Calu3 (cell line): ENCODE measurements around the gene ACSL3. TPM values are rescaled to one million over a fixed set of nuclear protein-coding genes. Genes with fewer than 3 reads are reported as not detected.

Experiments used
- BruUV-seq: library from RNA; stranded (reverse); fragments of 400-500 nt; replicated peaks from 2 replicates; lab custom pipeline; 2021; lab: Mats Ljungman, UMichigan
- CTCF ChIA-PET: fragments of 300-600 bp; sonication (Branson Sonifier 250); formaldehyde crosslinking; loops from one replicate; lab custom pipeline; 2022; ENCODE audit warnings: antibody characterized with exemption; lab: Charles Lee
- DNase-seq: peaks from one replicate; pipeline ENCODE4 v3.0.0; 2022
- H3K27ac Mint-ChIP-seq: one replicate; pipeline ENCODE4 v1.8.0; 2022; ENCODE audit warnings: mixed read lengths; ENCODE audit not compliant: unreplicated experiment
- H3K27me3 Mint-ChIP-seq: one replicate; pipeline ENCODE4 v1.8.0; 2022; ENCODE audit warnings: mixed read lengths; ENCODE audit not compliant: unreplicated experiment
- H3K36me3 Mint-ChIP-seq: one replicate; pipeline ENCODE4 v1.8.0; 2022; ENCODE audit warnings: mild to moderate bottlenecking, moderate library complexity, mixed read lengths; ENCODE audit not compliant: insufficient read depth, unreplicated experiment
- H3K4me1 Mint-ChIP-seq: one replicate; pipeline ENCODE4 v1.8.0; 2022; ENCODE audit warnings: mild to moderate bottlenecking, low read depth, mixed read lengths; ENCODE audit not compliant: unreplicated experiment
- H3K4me3 Mint-ChIP-seq: one replicate; pipeline ENCODE4 v1.8.0; 2022; ENCODE audit warnings: mild to moderate bottlenecking, low read depth, moderate library complexity, mixed read lengths; ENCODE audit not compliant: unreplicated experiment
- H3K9me3 Mint-ChIP-seq: one replicate; pipeline ENCODE4 v1.8.0; 2022; ENCODE audit warnings: low read depth, mixed read lengths; ENCODE audit not compliant: unreplicated experiment
- CTCF ChIP-seq: fragments of 200-600 bp; IDR thresholded peaks from one replicate; pipeline ENCODE4 v1.8.0; 2022; ENCODE audit warnings: antibody characterized with exemption; ENCODE audit not compliant: unreplicated experiment
- intact Hi-C: fragments of 100-400 bp; cut with micrococcal nuclease; formaldehyde crosslinking; loops from one replicate; pipeline ENCODE4 v1.10.0; 2022; ENCODE audit not compliant: unreplicated experiment
- total RNA-seq: library from RNA; stranded (reverse); gene quantifications from 2 replicates; pipeline ENCODE4 v1.2.3, GENCODE V29; 2022

The ACSL3 gene
- total RNA-seq, 1 experiment from 2014 or later: 167 TPM

GRCh38 chr2:222943820-222944219 lies 83.0 kb downstream of the ACSL3 start:
- peaks cover 29% of the 10 kb centered on the region for H3K4me1 Mint-ChIP-seq
- H3K4me3 Mint-ChIP-seq: peak overlapping the region; percentile 11
- H3K9me3 Mint-ChIP-seq: no peaks in the 10 kb centered on the region
- intact Hi-C loops: no loop called here
- peak overlapping the region; percentile 33 for H3K27ac Mint-ChIP-seq
- no peak for DNase-seq
- H3K36me3 Mint-ChIP-seq: peaks cover 21% of the 10 kb centered on the region
- TF ChIP-seq CTCF: no peak
- H3K27me3 Mint-ChIP-seq: no peaks in the 10 kb centered on the region
- no TSS peak for BruUV-seq
- CTCF ChIA-PET: no interaction called here

- Mint-ChIP-seq H3K27ac (peak overlapping the region; percentile 33), H3K4me3 (no peak overlapping the region), H3K9me3 (no peaks in the 10 kb centered on the region), H3K4me1 (peaks cover 23% of the 10 kb centered on the region), H3K36me3 (peaks cover 21% of the 10 kb centered on the region), H3K27me3 (no peaks in the 10 kb centered on the region)
- no peak for DNase-seq
- no peak for TF ChIP-seq CTCF
- CTCF ChIA-PET: no interaction called here
- no TSS peak for BruUV-seq
- intact Hi-C loops: no loop called here
Observed at GRCh38 chr2:222944552-222944951, 83.7 kb downstream of the ACSL3 start.

- peaks cover 23% of the 10 kb centered on the region for H3K4me1 Mint-ChIP-seq
- DNase-seq: no peak
- intact Hi-C loops: no loop called here
- no peaks in the 10 kb centered on the region for H3K27me3 Mint-ChIP-seq
- TF ChIP-seq CTCF: no peak
- CTCF ChIA-PET: no interaction called here
- H3K36me3 Mint-ChIP-seq: peaks cover 21% of the 10 kb centered on the region
- no peaks in the 10 kb centered on the region for H3K9me3 Mint-ChIP-seq
- no peak overlapping the region for H3K27ac Mint-ChIP-seq
- H3K4me3 Mint-ChIP-seq: no peak overlapping the region
- no TSS peak for BruUV-seq
Observed at GRCh38 chr2:222944971-222945740, 84.3 kb downstream of the ACSL3 start.

- no peaks in the 10 kb centered on the region for H3K27me3 Mint-ChIP-seq
- DNase-seq: no peak
- H3K4me1 Mint-ChIP-seq: peaks cover 23% of the 10 kb centered on the region
- H3K4me3 Mint-ChIP-seq: no peak overlapping the region
- peaks cover 21% of the 10 kb centered on the region for H3K36me3 Mint-ChIP-seq
- BruUV-seq: no TSS peak
- no peak overlapping the region for H3K27ac Mint-ChIP-seq
- CTCF ChIA-PET: no interaction called here
- TF ChIP-seq CTCF: no peak
- no peaks in the 10 kb centered on the region for H3K9me3 Mint-ChIP-seq
- intact Hi-C loops: no loop called here
Observed at GRCh38 chr2:222945887-222946286, 85.1 kb downstream of the ACSL3 start.
